ACC112 (cell line): Measurements from ENCODE around the gene CTBP2.
A peak's percentile ranks its signal among the peaks of the same experiment; 100 is the strongest.
"Not testable (repeated sequence)": the region's sequence is repeated elsewhere in the genome, so short reads cannot be mapped to it uniquely, and the experiment has no call there.

Source experiments
- H2AFZ ChIP-seq: fragments of 200-600 bp; sonication (generic); one replicate; pipeline ENCODE4 v1.6.0; 2017; ENCODE audit warnings: antibody characterized with exemption, low read length; ENCODE audit not compliant: unreplicated experiment
- H3K27ac ChIP-seq: fragments of 200-600 bp; sonication (generic); 2 replicates; pipeline ENCODE4 v1.5.1; 2014; ENCODE audit warnings: low read depth, mild to moderate bottlenecking, antibody characterized with exemption, low read length, moderate library complexity
- H3K27me3 ChIP-seq: fragments of 200-600 bp; sonication (generic); 2 replicates; pipeline ENCODE4 v1.6.1; 2014; ENCODE audit warnings: mild to moderate bottlenecking, antibody characterized with exemption, low read length, moderate library complexity, mixed read lengths; ENCODE audit not compliant: insufficient read depth
- H3K36me3 ChIP-seq: fragments of 200-600 bp; sonication (generic); 2 replicates; pipeline ENCODE4 v1.6.1; 2016; ENCODE audit warnings: mild to moderate bottlenecking, antibody characterized with exemption, low read length, moderate library complexity, mixed read lengths; ENCODE audit not compliant: insufficient read depth
- H3K4me1 ChIP-seq: fragments of 200-600 bp; sonication (generic); one replicate; pipeline ENCODE4 v1.6.1; 2016; ENCODE audit warnings: low read length, mixed read lengths; ENCODE audit not compliant: insufficient read depth, unreplicated experiment, control insufficient read depth
- H3K4me3 ChIP-seq: fragments of 200-600 bp; sonication (generic); 2 replicates; pipeline ENCODE4 v1.5.1; 2014; ENCODE audit warnings: mild to moderate bottlenecking, low read depth, low read length
- H3K79me2 ChIP-seq: fragments of 200-600 bp; sonication (generic); one replicate; pipeline ENCODE4 v1.6.0; 2016; ENCODE audit warnings: low read length; ENCODE audit not compliant: control insufficient read depth, unreplicated experiment, insufficient read depth

CTBP2 gene

GRCh38 chr10:125151170-125151552, 9.2 kb downstream of the CTBP2 start:
- Histone ChIP-seq H3K27me3 (no peaks in the 10 kb centered on the region), H3K79me2 (peaks cover 100% of the 10 kb centered on the region), H3K4me1 (peaks cover 65% of the 10 kb centered on the region), H3K27ac (no peak overlapping the region), H2AFZ (no peak overlapping the region), H3K36me3 (peaks cover 3% of the 10 kb centered on the region; the same call in 1 of the 2 replicates), H3K4me3 (no peak overlapping the region)

- H3K27ac ChIP-seq, H3K4me3 ChIP-seq, H3K27me3 ChIP-seq, H2AFZ ChIP-seq, H3K36me3 ChIP-seq: not testable (repeated sequence)
- Histone ChIP-seq H3K4me1 (peaks cover 60% of the 10 kb centered on the region), H3K79me2 (peaks cover 100% of the 10 kb centered on the region)
Observed at GRCh38 chr10:125150376-125151083, 9.8 kb downstream of the CTBP2 start.

GRCh38 chr10:125149680-125150047, 10.7 kb downstream of the CTBP2 start:
- Histone ChIP-seq H2AFZ (no peak overlapping the region), H3K4me3 (no peak overlapping the region), H3K79me2 (peaks cover 100% of the 10 kb centered on the region), H3K36me3 (peaks cover 3% of the 10 kb centered on the region; the same call in 1 of the 2 replicates), H3K4me1 (peaks cover 60% of the 10 kb centered on the region), H3K27me3 (no peaks in the 10 kb centered on the region), H3K27ac (peak overlapping the region; percentile 53; the same call in 1 of the 2 replicates)

GRCh38 chr10:125149036-125149679, 11.2 kb downstream of the CTBP2 start:
- H2AFZ ChIP-seq: no peak overlapping the region
- peaks cover 100% of the 10 kb centered on the region for H3K79me2 ChIP-seq
- H3K36me3 ChIP-seq: peaks cover 3% of the 10 kb centered on the region; the same call in 1 of the 2 replicates
- H3K27me3 ChIP-seq: no peaks in the 10 kb centered on the region
- peaks cover 59% of the 10 kb centered on the region for H3K4me1 ChIP-seq
- H3K27ac ChIP-seq: peak overlapping the region; percentile 53; the same call in 1 of the 2 replicates
- no peak overlapping the region for H3K4me3 ChIP-seq

- H3K36me3 ChIP-seq: peaks cover 3% of the 10 kb centered on the region; the same call in 1 of the 2 replicates
- H3K27ac ChIP-seq: peak overlapping the region; percentile 53; the same call in 1 of the 2 replicates
- peaks cover 54% of the 10 kb centered on the region for H3K4me1 ChIP-seq
- no peaks in the 10 kb centered on the region for H3K27me3 ChIP-seq
- H3K4me3 ChIP-seq: no peak overlapping the region
- no peak overlapping the region for H2AFZ ChIP-seq
- peaks cover 100% of the 10 kb centered on the region for H3K79me2 ChIP-seq
Observed at GRCh38 chr10:125148528-125148927, 11.8 kb downstream of the CTBP2 start.

GRCh38 chr10:125147971-125148439, 12.4 kb downstream of the CTBP2 start:
- Histone ChIP-seq H3K4me3 (no peak overlapping the region), H3K36me3 (peaks cover 3% of the 10 kb centered on the region; the same call in 1 of the 2 replicates), H3K4me1 (peaks cover 48% of the 10 kb centered on the region), H2AFZ (no peak overlapping the region), H3K79me2 (peaks cover 100% of the 10 kb centered on the region), H3K27ac (peak overlapping the region; percentile 53; the same call in 1 of the 2 replicates), H3K27me3 (no peaks in the 10 kb centered on the region)

- no peak overlapping the region for H2AFZ ChIP-seq
- peaks cover 3% of the 10 kb centered on the region; the same call in 1 of the 2 replicates for H3K36me3 ChIP-seq
- no peak overlapping the region for H3K4me3 ChIP-seq
- peaks cover 100% of the 10 kb centered on the region for H3K79me2 ChIP-seq
- peaks cover 43% of the 10 kb centered on the region for H3K4me1 ChIP-seq
- H3K27me3 ChIP-seq: no peaks in the 10 kb centered on the region
- no peak overlapping the region for H3K27ac ChIP-seq
Observed at GRCh38 chr10:125146791-125147579, 13.4 kb downstream of the CTBP2 start.

- H3K36me3 ChIP-seq: no peaks in the 10 kb centered on the region
- H3K27me3 ChIP-seq: no peaks in the 10 kb centered on the region
- no peak overlapping the region for H2AFZ ChIP-seq
- H3K4me1 ChIP-seq: peaks cover 43% of the 10 kb centered on the region
- H3K79me2 ChIP-seq: peaks cover 100% of the 10 kb centered on the region
- no peak overlapping the region for H3K4me3 ChIP-seq
- no peak overlapping the region for H3K27ac ChIP-seq
Observed at GRCh38 chr10:125145636-125146035, 14.7 kb downstream of the CTBP2 start.

GRCh38 chr10:125144693-125145623, 15.4 kb downstream of the CTBP2 start:
- Histone ChIP-seq H3K27me3 (no peaks in the 10 kb centered on the region), H3K36me3 (no peaks in the 10 kb centered on the region), H3K4me3 (no peak overlapping the region), H2AFZ (no peak overlapping the region), H3K4me1 (peaks cover 41% of the 10 kb centered on the region), H3K27ac (no peak overlapping the region), H3K79me2 (peaks cover 98% of the 10 kb centered on the region)

GRCh38 chr10:125144206-125144605, 16.2 kb downstream of the CTBP2 start:
- peaks cover 34% of the 10 kb centered on the region for H3K4me1 ChIP-seq
- no peaks in the 10 kb centered on the region for H3K36me3 ChIP-seq
- no peaks in the 10 kb centered on the region for H3K27me3 ChIP-seq
- H2AFZ ChIP-seq: no peak overlapping the region
- H3K79me2 ChIP-seq: peaks cover 98% of the 10 kb centered on the region
- no peak overlapping the region for H3K4me3 ChIP-seq
- H3K27ac ChIP-seq: no peak overlapping the region
